ENCODE data around the gene PABPC1L2B. TPM values are rescaled to one million over a fixed set of nuclear protein-coding genes. Genes with fewer than 3 reads are reported as not detected.

The PABPC1L2B gene
- total and polyA plus RNA-seq, 10 of the 15 experiments (the other 5 are each of a cell fraction or from before 2014, with no cell fraction given), result not detected

Other genes with a start within 250 kb of the PABPC1L2B start
Only the 7 nearest of the 8 such genes appear.
- not detected in 2 replicates for gene FAM236B, start 220.3 kb upstream of the PABPC1L2B start, total RNA-seq (2014; rRNA removed)
- gene FAM236B, start 220.3 kb upstream of the PABPC1L2B start, total RNA-seq (2014; rRNA removed; fragmentation: Illumina TruSeq; extraction: Trizol), result not detected in 2 replicates
- not detected in 2 replicates for gene FAM236B, start 220.3 kb upstream of the PABPC1L2B start, total RNA-seq (2021)
- gene FAM236B, start 220.3 kb upstream of the PABPC1L2B start, polyA plus RNA-seq (2011; rRNA removed), result not detected in 2 replicates
- gene FAM236B, start 220.3 kb upstream of the PABPC1L2B start, polyA plus RNA-seq (2014; fragmentation: Illumina TruSeq; extraction: Trizol), result not detected in 2 replicates
- gene FAM236B, start 220.3 kb upstream of the PABPC1L2B start, polyA plus RNA-seq (2014; fragmentation: Nextera tagmentation; extraction: Ambion mirVana), result not detected
- not detected in 2 replicates for gene FAM236B, start 220.3 kb upstream of the PABPC1L2B start, polyA plus RNA-seq (2014; rRNA removed)
- gene FAM236B, start 220.3 kb upstream of the PABPC1L2B start, polyA plus RNA-seq (2016; fragmentation: Nextera tagmentation; extraction: Ambion mirVana), result not detected
- gene FAM236D, start 194.7 kb upstream of the PABPC1L2B start, total RNA-seq (2014; rRNA removed), result not detected in 2 replicates
- gene FAM236D, start 194.7 kb upstream of the PABPC1L2B start, total RNA-seq (2014; rRNA removed; fragmentation: Illumina TruSeq; extraction: Trizol), result not detected in 2 replicates
- gene FAM236D, start 194.7 kb upstream of the PABPC1L2B start, total RNA-seq (2021), result not detected in 2 replicates
- not detected in 2 replicates for gene FAM236D, start 194.7 kb upstream of the PABPC1L2B start, polyA plus RNA-seq (2011; rRNA removed)
- gene FAM236D, start 194.7 kb upstream of the PABPC1L2B start, polyA plus RNA-seq (2014; fragmentation: Illumina TruSeq; extraction: Trizol), result not detected in 2 replicates
- not detected for gene FAM236D, start 194.7 kb upstream of the PABPC1L2B start, polyA plus RNA-seq (2014; fragmentation: Nextera tagmentation; extraction: Ambion mirVana)
- not detected in 2 replicates for gene FAM236D, start 194.7 kb upstream of the PABPC1L2B start, polyA plus RNA-seq (2014; rRNA removed)
- not detected for gene FAM236D, start 194.7 kb upstream of the PABPC1L2B start, polyA plus RNA-seq (2016; fragmentation: Nextera tagmentation; extraction: Ambion mirVana)
- gene FAM236C, start 90.3 kb upstream of the PABPC1L2B start, total RNA-seq (2014; rRNA removed), result not detected in 2 replicates
- not detected in 2 replicates for gene FAM236C, start 90.3 kb upstream of the PABPC1L2B start, total RNA-seq (2014; rRNA removed; fragmentation: Illumina TruSeq; extraction: Trizol)
- not detected in 2 replicates for gene FAM236C, start 90.3 kb upstream of the PABPC1L2B start, total RNA-seq (2021)
- not detected in 2 replicates for gene FAM236C, start 90.3 kb upstream of the PABPC1L2B start, polyA plus RNA-seq (2011; rRNA removed)
- not detected in 2 replicates for gene FAM236C, start 90.3 kb upstream of the PABPC1L2B start, polyA plus RNA-seq (2014; fragmentation: Illumina TruSeq; extraction: Trizol)
- gene FAM236C, start 90.3 kb upstream of the PABPC1L2B start, polyA plus RNA-seq (2014; fragmentation: Nextera tagmentation; extraction: Ambion mirVana), result not detected
- gene FAM236C, start 90.3 kb upstream of the PABPC1L2B start, polyA plus RNA-seq (2014; rRNA removed), result not detected in 2 replicates
- gene FAM236C, start 90.3 kb upstream of the PABPC1L2B start, polyA plus RNA-seq (2016; fragmentation: Nextera tagmentation; extraction: Ambion mirVana), result not detected
- gene FAM236A, start 64.7 kb upstream of the PABPC1L2B start, total RNA-seq (2014; rRNA removed), result not detected in 2 replicates
- gene FAM236A, start 64.7 kb upstream of the PABPC1L2B start, total RNA-seq (2014; rRNA removed; fragmentation: Illumina TruSeq; extraction: Trizol), result not detected in 2 replicates
- gene FAM236A, start 64.7 kb upstream of the PABPC1L2B start, total RNA-seq (2021), result not detected in 2 replicates
- not detected in 2 replicates for gene FAM236A, start 64.7 kb upstream of the PABPC1L2B start, polyA plus RNA-seq (2011; rRNA removed)
- not detected in 2 replicates for gene FAM236A, start 64.7 kb upstream of the PABPC1L2B start, polyA plus RNA-seq (2014; fragmentation: Illumina TruSeq; extraction: Trizol)
- gene FAM236A, start 64.7 kb upstream of the PABPC1L2B start, polyA plus RNA-seq (2014; fragmentation: Nextera tagmentation; extraction: Ambion mirVana), result not detected
- not detected in 2 replicates for gene FAM236A, start 64.7 kb upstream of the PABPC1L2B start, polyA plus RNA-seq (2014; rRNA removed)
- gene FAM236A, start 64.7 kb upstream of the PABPC1L2B start, polyA plus RNA-seq (2016; fragmentation: Nextera tagmentation; extraction: Ambion mirVana), result not detected
- not detected in 2 replicates for gene DMRTC1, start 59.1 kb upstream of the PABPC1L2B start, total RNA-seq (2014; rRNA removed)
- gene DMRTC1, start 59.1 kb upstream of the PABPC1L2B start, total RNA-seq (2014; rRNA removed; fragmentation: Illumina TruSeq; extraction: Trizol), result not detected in 2 replicates
- not detected in 2 replicates for gene DMRTC1, start 59.1 kb upstream of the PABPC1L2B start, total RNA-seq (2021)
- gene DMRTC1, start 59.1 kb upstream of the PABPC1L2B start, polyA plus RNA-seq (2011; rRNA removed), result not detected in 2 replicates
- not detected in 2 replicates for gene DMRTC1, start 59.1 kb upstream of the PABPC1L2B start, polyA plus RNA-seq (2014; fragmentation: Illumina TruSeq; extraction: Trizol)
- gene DMRTC1, start 59.1 kb upstream of the PABPC1L2B start, polyA plus RNA-seq (2014; fragmentation: Nextera tagmentation; extraction: Ambion mirVana), result not detected
- 0.06 TPM in 1 of 2 replicates, not detected in the other for gene DMRTC1, start 59.1 kb upstream of the PABPC1L2B start, polyA plus RNA-seq (2014; rRNA removed)
- gene DMRTC1, start 59.1 kb upstream of the PABPC1L2B start, polyA plus RNA-seq (2016; fragmentation: Nextera tagmentation; extraction: Ambion mirVana), result not detected
- gene PABPC1L2A, start 76.6 kb downstream of the PABPC1L2B start, total RNA-seq (2014; rRNA removed), result not detected in 2 replicates
- gene PABPC1L2A, start 76.6 kb downstream of the PABPC1L2B start, total RNA-seq (2014; rRNA removed; fragmentation: Illumina TruSeq; extraction: Trizol), result not detected in 2 replicates
- gene PABPC1L2A, start 76.6 kb downstream of the PABPC1L2B start, total RNA-seq (2021), result not detected in 2 replicates
- gene PABPC1L2A, start 76.6 kb downstream of the PABPC1L2B start, polyA plus RNA-seq (2011; rRNA removed), result not detected in 2 replicates
- not detected in 2 replicates for gene PABPC1L2A, start 76.6 kb downstream of the PABPC1L2B start, polyA plus RNA-seq (2014; fragmentation: Illumina TruSeq; extraction: Trizol)
- gene PABPC1L2A, start 76.6 kb downstream of the PABPC1L2B start, polyA plus RNA-seq (2014; fragmentation: Nextera tagmentation; extraction: Ambion mirVana), result not detected
- gene PABPC1L2A, start 76.6 kb downstream of the PABPC1L2B start, polyA plus RNA-seq (2014; rRNA removed), result not detected in 2 replicates
- gene PABPC1L2A, start 76.6 kb downstream of the PABPC1L2B start, polyA plus RNA-seq (2016; fragmentation: Nextera tagmentation; extraction: Ambion mirVana), result not detected
- gene NAP1L2, start 211.9 kb downstream of the PABPC1L2B start, total RNA-seq (2014; rRNA removed), result 2.9 and 3.8 TPM in 2 replicates
- 4.4 and 4.7 TPM in 2 replicates for gene NAP1L2, start 211.9 kb downstream of the PABPC1L2B start, total RNA-seq (2014; rRNA removed; fragmentation: Illumina TruSeq; extraction: Trizol)
- gene NAP1L2, start 211.9 kb downstream of the PABPC1L2B start, total RNA-seq (2021), result 3.6 and 3.9 TPM in 2 replicates
- gene NAP1L2, start 211.9 kb downstream of the PABPC1L2B start, polyA plus RNA-seq (2011; rRNA removed), result 0.04 and 0.05 TPM in 2 replicates
- 4.1 and 4.6 TPM in 2 replicates for gene NAP1L2, start 211.9 kb downstream of the PABPC1L2B start, polyA plus RNA-seq (2014; fragmentation: Illumina TruSeq; extraction: Trizol)
- 1 to 10 TPM; 2.2 to 4.9 TPM for gene NAP1L2, start 211.9 kb downstream of the PABPC1L2B start, polyA plus RNA-seq (2014; fragmentation: Nextera tagmentation; extraction: Ambion mirVana)
- gene NAP1L2, start 211.9 kb downstream of the PABPC1L2B start, polyA plus RNA-seq (2014; rRNA removed), result 2.7 and 4.0 TPM in 2 replicates
- 1 to 10 TPM; 1.4 to 2.3 TPM for gene NAP1L2, start 211.9 kb downstream of the PABPC1L2B start, polyA plus RNA-seq (2016; fragmentation: Nextera tagmentation; extraction: Ambion mirVana)